Adrenal gland (tissue), 12 donors: Measurements from ENCODE around the gene MYCBP2. TPM values are rescaled to one million over a fixed set of nuclear protein-coding genes. Genes with fewer than 3 reads are reported as not detected.

Experiments used
- DNase-seq, 7 donors: peaks; one replicate each; pipeline ENCODE4 v3.0.0-alpha.2; 2019 to 2020
- H3K27ac ChIP-seq, 5 donors: fragments of 200-600 bp; sonication (generic) in 4 of 5; 1 replicate in 3 of 5; 2 replicates in 2 of 5; pipeline versions ENCODE4 v1.5.1 to v1.8.0; 2016 to 2020; ENCODE audit warnings: mild to moderate bottlenecking in 1 of 5
- H3K27me3 ChIP-seq: fragments of 200-600 bp; 2 replicates; pipeline ENCODE4 v1.8.0; 2021
- H3K36me3 ChIP-seq, 2 donors: fragments of 200-600 bp; replicated peaks in 1 of 2; 1 replicate in 1 of 2; 2 replicates in 1 of 2; pipeline versions ENCODE4 v1.5.1 to v1.8.0; 2018 to 2022
- H3K4me1 ChIP-seq, 2 donors: fragments of 200-600 bp; replicated peaks in 1 of 2; 1 replicate in 1 of 2; 2 replicates in 1 of 2; pipeline versions ENCODE4 v1.5.1 to v1.8.0; 2018 to 2021
- H3K4me3 ChIP-seq, 4 donors: fragments of 200-600 bp; sonication (generic) in 3 of 4; one replicate each; pipeline ENCODE4 v1.5.1; 2016 to 2018
- H3K9me3 ChIP-seq, 3 donors: fragments of 200-600 bp; sonication (generic) in 1 of 3; replicated peaks in 1 of 3; 1 replicate in 2 of 3; 2 replicates in 1 of 3; pipeline versions ENCODE4 v1.5.1 to v1.8.0; 2016 to 2021
- POLR2A ChIP-seq, 2 donors: fragments of 450-650 bp; IDR thresholded peaks; one replicate each; pipeline ENCODE4 v1.6.1; 2017; ENCODE audit warnings: antibody characterized with exemption in 2 of 2, mild to moderate bottlenecking in 2 of 2, moderate library complexity in 1 of 2
- WGBS, 4 donors: extraction: QIAGEN DNeasy Blood & Tissue Kit in 2 of 4; methylation state at CpG; one replicate each; pipeline versions ENCODE4 v1.1.5 to v1.1.7; 2013 to 2017; 5-methylcytosine and 5-hydroxymethylcytosine counted together
- intact Hi-C, 2 donors: fragments of 100-400 bp; cut with DNase I; formaldehyde crosslinking; loops; one replicate each; pipeline versions ENCODE4 v1.14.1 to v1.15.0; 2022 to 2023
- polyA plus RNA-seq, 3 donors: library from polyadenylated mRNA; stranded (reverse); fragments of 200-250 nt in 2 of 3; fragments of 350-450 nt in 1 of 3; fragmentation: Illumina TruSeq in 1 of 3; extraction: RNeasy Lipid Tissue Mini Kit (QIAGEN cat#74804) in 1 of 3; gene quantifications; one replicate each; pipeline ENCODE4 v1.2.3, GENCODE V29; 2013 to 2014
- total RNA-seq, 9 donors: library from RNA; depleted of rRNA in 4 of 9; stranded (reverse); fragments of >200 nt in 4 of 9; fragments of 120-200 nt in 1 of 9; fragmentation: NEBNext Ultra II Directional in 1 of 9; extraction: Animal tissue kit (Norgen Biotek cat#: 25700) in 1 of 9; gene quantifications; one replicate each; pipeline versions ENCODE4 v1.1.0 to v1.2.4, GENCODE V29; 2013 to 2023
- TF ChIP-seq, protein P1 (sequence below), 6 experiments: fragments of 450-650 bp in 4 of 6; fragments of 200-600 bp in 2 of 6; sonication (generic) in 1 of 6; IDR thresholded peaks; 1 replicate in 5 of 6; 2 replicates in 1 of 6; pipeline versions ENCODE4 v1.5.1 to v1.8.0; 2016 to 2021; ENCODE audit warnings: antibody characterized with exemption in 6 of 6, mild to moderate bottlenecking in 2 of 6, moderate library complexity in 1 of 6
- donor health status: healthy with polysubstance abuse.
- donor health status: Bipolar disorder and iron deficiency.
- donor health status: DM: yes; HTN: yes; CAD: no.
- donor health status: DM: no; HTN: no; CAD: no.
- donor health status: DM: no; HTN: no; CAD: no.
- donor health status: DM: yes; HTN: yes; CAD: no.

The MYCBP2 gene
- total and polyA plus RNA-seq, 12 donors = 28.7 to 126 (median 68.8) TPM

- TF ChIP-seq, protein P1, sequence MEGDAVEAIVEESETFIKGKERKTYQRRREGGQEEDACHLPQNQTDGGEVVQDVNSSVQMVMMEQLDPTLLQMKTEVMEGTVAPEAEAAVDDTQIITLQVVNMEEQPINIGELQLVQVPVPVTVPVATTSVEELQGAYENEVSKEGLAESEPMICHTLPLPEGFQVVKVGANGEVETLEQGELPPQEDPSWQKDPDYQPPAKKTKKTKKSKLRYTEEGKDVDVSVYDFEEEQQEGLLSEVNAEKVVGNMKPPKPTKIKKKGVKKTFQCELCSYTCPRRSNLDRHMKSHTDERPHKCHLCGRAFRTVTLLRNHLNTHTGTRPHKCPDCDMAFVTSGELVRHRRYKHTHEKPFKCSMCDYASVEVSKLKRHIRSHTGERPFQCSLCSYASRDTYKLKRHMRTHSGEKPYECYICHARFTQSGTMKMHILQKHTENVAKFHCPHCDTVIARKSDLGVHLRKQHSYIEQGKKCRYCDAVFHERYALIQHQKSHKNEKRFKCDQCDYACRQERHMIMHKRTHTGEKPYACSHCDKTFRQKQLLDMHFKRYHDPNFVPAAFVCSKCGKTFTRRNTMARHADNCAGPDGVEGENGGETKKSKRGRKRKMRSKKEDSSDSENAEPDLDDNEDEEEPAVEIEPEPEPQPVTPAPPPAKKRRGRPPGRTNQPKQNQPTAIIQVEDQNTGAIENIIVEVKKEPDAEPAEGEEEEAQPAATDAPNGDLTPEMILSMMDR (IDR thresholded peaks at IDR 0.05) = no peak
- TF ChIP-seq POLR2A (IDR thresholded peaks at IDR 0.05) = no peak
- Histone ChIP-seq H3K9me3 (no peaks in the 10 kb centered on the region), H3K27ac (no peak overlapping the region), H3K4me1 (peaks cover 3 to 4% of the 10 kb centered on the region in 2 donors), H3K27me3 (no peaks in the 10 kb centered on the region), H3K36me3 (no peaks in the 10 kb centered on the region), H3K4me3 (no peak overlapping the region)
- WGBS, 4 donors = 60 to 81% (median 78%) methylated on average over 4 of the region's 4 CpGs
- no peak for DNase-seq
- intact Hi-C loops = loop anchor here in 1 of 2 donors (10.0 kb wide), 1 partner anchor 141 kb away; no protein-coding TSS in a partner anchor
Measured at GRCh38 chr13:77333594-77333993, 6.7 kb upstream of the MYCBP2 start.

DNA sequence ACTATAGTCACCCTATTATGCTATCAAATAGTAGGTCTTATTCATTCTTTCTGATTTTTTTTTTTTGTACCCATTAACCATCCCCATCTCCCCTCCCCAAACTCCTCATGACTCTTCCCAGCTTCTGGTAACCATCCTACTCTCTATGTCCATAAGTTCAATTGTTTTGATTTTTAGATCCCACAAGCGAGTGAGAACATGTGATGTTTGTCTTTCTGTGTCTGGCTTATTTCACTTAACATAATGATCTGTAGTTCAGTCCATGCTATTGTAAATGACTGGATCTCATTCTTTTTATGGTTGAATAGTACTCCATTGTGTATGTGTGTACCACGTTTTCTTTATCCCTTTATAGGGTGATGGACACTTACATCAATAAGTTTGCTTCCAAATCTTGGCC is 4.5 kb upstream of the MYCBP2 start:
- intact Hi-C loops = loop anchor here in 1 of 2 donors (10.0 kb wide), 1 partner anchor 143 kb away; no protein-coding TSS in a partner anchor
- H3K4me3 ChIP-seq = no peak overlapping the region
- no peak for TF ChIP-seq POLR2A (IDR thresholded peaks at IDR 0.05)
- TF ChIP-seq, protein P1 (IDR thresholded peaks at IDR 0.05) = no peak
- peaks cover 4 to 18% of the 10 kb centered on the region in 2 donors for H3K4me1 ChIP-seq
- 81 to 90% (median 88%) methylated on average over 2 of the region's 2 CpGs for WGBS, 4 donors
- H3K27me3 ChIP-seq = no peaks in the 10 kb centered on the region
- H3K27ac ChIP-seq = no peak overlapping the region
- no peak for DNase-seq
- H3K36me3 ChIP-seq = no peaks in the 10 kb centered on the region
- H3K9me3 ChIP-seq = no peaks in the 10 kb centered on the region

DNA sequence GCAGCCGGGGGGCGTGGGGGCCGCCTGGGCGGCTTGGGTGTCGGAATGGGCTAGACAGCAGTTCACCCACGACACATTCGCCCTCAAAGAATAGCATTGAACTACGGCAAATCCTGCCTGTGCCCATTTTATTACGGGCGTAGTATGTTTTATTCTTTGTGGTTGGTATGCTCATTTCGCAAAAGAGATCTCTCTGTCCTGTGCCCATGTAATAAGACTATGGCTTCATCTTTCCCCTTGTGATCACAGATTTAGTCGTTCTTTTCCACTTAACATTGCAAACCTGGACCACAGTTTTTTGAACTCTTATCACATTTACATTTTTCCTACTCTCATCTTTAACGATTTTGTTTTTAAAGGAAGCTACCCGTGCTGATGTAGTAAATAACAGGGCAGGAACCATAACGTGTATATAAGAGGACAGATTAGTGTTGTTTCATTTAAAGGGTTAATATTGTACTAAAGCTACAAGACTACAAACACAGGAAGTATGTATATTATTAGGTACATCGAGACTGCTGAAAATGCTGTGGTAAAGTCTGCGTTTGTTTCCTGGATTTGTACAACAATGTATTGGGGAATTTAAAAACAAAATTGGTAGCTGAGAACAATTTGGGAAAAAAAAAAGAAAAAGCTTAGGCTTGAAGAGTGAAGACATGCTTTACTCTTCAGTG is 3.2 kb upstream of the MYCBP2 start:
- intact Hi-C loops = loop anchor here (5.0 to 10.0 kb wide), 2 partner anchors 145 to 147 kb away; no protein-coding TSS in a partner anchor
- 0 to 1% (median 1%) methylated on average over 15 to 17 of the region's 17 CpGs for WGBS, 4 donors

More for the DNA sequence above, 3.2 kb upstream of the MYCBP2 start:
- no peak for DNase-seq
- H3K36me3 ChIP-seq = no peaks in the 10 kb centered on the region
- peak overlapping the region; percentile 12 to 77 (median 43) for H3K4me3 ChIP-seq
- no peaks in the 10 kb centered on the region for H3K27me3 ChIP-seq
- TF ChIP-seq POLR2A (IDR thresholded peaks at IDR 0.05) = no peak
- TF ChIP-seq, protein P1 (IDR thresholded peaks at IDR 0.05) = no peak
- H3K27ac ChIP-seq = peak overlapping the region; percentile 63 to 88 (median 77)
- no peaks in the 10 kb centered on the region for H3K9me3 ChIP-seq
- peaks cover 4 to 20% of the 10 kb centered on the region in 2 donors for H3K4me1 ChIP-seq
